NCI-H82 treated with DMSO at 0.1 percent for 48 hours (cell line): ENCODE measurements around the gene SEMA4D.

Experiments used
- DNase-seq: peaks from one replicate; lab custom pipeline; 2025; ENCODE audit not compliant: unreplicated experiment; lab: John Stamatoyannopoulos, UW

Gene SEMA4D, protein sequence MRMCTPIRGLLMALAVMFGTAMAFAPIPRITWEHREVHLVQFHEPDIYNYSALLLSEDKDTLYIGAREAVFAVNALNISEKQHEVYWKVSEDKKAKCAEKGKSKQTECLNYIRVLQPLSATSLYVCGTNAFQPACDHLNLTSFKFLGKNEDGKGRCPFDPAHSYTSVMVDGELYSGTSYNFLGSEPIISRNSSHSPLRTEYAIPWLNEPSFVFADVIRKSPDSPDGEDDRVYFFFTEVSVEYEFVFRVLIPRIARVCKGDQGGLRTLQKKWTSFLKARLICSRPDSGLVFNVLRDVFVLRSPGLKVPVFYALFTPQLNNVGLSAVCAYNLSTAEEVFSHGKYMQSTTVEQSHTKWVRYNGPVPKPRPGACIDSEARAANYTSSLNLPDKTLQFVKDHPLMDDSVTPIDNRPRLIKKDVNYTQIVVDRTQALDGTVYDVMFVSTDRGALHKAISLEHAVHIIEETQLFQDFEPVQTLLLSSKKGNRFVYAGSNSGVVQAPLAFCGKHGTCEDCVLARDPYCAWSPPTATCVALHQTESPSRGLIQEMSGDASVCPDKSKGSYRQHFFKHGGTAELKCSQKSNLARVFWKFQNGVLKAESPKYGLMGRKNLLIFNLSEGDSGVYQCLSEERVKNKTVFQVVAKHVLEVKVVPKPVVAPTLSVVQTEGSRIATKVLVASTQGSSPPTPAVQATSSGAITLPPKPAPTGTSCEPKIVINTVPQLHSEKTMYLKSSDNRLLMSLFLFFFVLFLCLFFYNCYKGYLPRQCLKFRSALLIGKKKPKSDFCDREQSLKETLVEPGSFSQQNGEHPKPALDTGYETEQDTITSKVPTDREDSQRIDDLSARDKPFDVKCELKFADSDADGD

GRCh38 chr9:89497978-89498851 lies at the start of gene SEMA4D:
Gene SEMA4D (minus strand): TSS chr9:89498113. CDS start chr9:89405456, 92,657 bp downstream.
- peak; percentile 65 for DNase-seq

GRCh38 chr9:89547000-89547399 lies 49.1 kb upstream of the SEMA4D start:
- no peak for DNase-seq

DNA sequence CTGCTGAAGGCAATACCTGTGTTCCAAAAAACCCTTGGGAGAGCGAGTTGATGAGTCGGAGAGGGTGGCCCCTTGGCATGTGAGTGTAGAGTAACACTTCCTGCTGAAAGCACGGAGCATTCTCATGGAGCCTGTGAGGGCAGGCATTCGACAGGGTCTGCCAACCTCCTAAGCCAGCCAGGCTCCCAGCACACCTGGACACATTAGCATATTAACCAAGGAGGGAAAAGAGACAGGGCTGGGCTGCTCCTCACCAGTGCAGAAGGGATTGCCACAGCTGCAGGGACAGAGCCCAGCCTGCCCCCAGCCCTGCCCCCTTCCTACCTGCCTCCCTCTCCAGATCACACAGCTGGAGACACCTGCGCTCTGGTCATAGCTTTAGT lies 46.4 kb upstream of the SEMA4D start:
- DNase-seq = no peak

DNA sequence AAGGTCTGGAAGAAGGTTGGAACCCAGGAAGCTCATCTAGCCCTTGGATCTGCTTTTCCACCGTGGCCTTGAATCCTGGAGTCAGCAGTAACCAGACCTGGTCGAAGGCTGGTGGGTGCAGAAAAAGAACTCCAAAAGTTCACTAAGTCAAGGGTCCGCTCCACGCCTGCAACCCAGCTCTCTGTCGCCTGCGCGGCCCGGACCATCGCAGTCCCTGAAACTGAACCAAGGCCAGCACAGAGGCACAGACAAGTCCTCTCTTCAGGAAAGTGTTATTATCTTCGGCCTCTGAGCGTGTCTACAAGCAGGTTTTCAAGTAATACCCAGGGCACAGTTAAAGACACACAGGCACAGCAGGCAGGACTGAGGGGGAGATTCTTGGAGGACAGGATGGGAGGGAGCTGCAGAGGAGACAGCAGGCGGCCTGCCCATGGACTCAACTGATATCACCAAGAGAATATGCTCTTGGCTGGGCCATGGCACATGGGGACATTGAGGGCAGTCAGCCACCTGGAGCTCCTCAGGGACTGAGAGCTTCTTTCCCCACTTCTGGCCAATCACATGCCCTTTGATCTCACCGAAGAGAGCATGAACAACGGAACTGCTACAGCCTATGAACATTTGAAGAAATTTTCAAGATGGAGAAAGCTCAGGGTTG lies 45.8 kb upstream of the SEMA4D start:
- DNase-seq = no peak

DNA sequence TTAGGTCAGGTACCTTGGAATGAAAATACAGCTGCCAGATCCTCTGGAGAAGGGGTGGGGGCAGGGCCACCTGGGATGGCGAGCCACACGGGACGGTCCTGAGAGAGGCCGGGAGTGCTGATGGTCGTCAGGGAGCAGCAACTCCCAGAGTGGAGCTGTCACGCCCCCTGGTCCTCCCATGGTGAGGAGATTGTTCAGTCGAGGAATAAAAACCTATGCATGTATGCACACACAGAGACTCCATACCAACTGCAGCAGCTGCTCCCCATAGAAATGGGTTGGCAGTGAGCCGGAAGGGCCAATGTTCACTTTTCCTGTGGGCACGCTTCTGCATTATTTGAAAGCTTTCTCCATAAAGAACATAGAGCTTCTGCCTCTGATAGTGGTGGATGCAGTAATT lies 45.2 kb upstream of the SEMA4D start:
- no peak for DNase-seq

DNA sequence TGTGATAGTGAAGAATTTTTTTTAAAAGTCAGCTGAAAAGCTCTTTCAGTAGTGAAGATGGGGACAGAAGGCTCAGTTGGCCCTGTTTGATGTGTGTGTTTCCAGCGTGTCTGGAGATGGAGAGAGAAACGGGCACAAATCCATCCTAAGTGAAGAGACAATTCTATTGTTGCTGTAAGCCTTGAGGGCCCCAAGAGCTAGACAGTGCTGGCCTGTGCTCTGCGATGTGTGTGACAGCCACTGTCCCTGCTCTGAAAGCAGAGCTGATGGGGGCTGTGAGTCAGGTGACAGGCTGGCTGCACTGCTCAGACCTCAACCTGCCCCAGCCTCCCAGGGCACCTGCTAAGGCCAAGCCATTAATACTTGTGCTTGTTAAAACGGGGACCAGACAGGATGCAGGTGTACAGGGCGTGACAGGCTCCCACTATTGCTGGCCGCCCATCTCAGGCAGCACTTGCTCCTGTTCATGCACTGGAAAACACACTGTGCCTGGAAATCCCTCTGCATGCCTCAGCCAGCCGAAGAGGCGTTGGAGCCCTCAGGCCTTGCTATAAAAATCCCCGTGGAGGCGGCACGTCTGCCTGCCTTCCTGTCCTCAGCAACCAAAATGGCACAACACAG lies 44.6 kb upstream of the SEMA4D start:
- DNase-seq = no peak

DNA sequence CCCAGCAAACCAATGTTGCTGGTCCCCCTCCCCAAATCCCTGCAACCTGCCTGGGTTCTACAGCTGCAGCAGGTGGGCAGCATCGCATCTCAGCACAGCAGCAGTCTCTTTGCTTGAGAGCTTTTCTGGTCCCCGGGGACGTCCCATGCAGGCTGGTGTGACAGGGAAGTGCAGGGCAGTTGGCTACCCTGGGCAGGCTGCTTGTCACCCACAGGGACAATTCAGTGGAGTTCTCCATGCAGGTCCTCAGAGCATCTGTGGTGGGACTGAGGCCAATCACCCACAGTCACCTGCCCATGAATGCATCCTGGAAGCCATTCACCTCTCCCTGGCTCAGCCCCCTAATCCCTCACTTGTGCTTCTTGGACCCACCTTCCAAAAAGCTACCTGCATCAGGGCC lies 43.9 kb upstream of the SEMA4D start:
- DNase-seq = no peak

GRCh38 chr9:89539374-89539773 lies 41.5 kb upstream of the SEMA4D start:
- DNase-seq = no peak

DNA sequence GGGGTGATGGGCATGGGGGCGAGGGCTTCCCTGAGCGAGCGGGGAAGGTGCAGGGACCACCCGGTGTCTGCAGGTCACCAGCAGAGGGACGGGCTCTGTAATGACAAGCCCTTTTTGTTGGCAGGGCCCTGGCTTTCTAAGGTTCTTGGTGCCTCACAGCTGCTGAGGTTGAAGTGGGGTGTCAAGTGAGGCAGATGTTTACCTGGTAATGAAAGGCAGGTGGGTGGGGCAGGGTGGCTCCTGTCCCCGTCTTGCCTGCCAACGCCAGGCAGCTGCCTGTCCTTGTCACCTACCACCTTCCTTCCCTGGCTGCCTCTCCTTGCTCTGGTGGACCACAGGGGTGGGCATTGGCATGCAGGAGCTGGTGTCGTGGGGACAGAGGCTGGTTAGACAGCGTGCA lies 41.0 kb upstream of the SEMA4D start:
- DNase-seq = no peak

DNA sequence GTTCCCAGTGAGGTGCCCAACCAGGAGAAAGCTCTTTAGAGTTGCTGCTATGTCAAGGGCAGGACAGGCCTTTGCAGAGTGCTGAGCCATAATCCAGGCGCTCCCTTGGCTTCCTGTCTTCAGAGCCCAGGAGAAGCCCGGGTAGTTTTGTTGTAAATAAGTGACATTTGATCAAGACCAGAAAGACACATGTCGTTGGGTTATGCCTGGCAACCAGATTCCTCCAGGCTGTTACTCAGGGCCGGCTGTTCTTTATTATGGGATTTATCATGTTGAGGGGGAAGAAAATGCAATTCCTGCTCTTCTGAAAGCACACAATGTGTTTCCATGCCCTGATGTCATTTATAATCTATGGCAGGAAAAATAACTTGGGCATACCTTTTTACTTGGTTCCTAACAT lies 39.3 kb upstream of the SEMA4D start:
- DNase-seq = no peak

- DNase-seq = no peak
These were observed 38.7 kb upstream of the SEMA4D start for GRCh38 chr9:89536600-89536999.

GRCh38 chr9:89536145-89536574 lies 38.2 kb upstream of the SEMA4D start:
- DNase-seq = no peak

GRCh38 chr9:89535461-89535860 lies 37.5 kb upstream of the SEMA4D start:
- no peak for DNase-seq

DNA sequence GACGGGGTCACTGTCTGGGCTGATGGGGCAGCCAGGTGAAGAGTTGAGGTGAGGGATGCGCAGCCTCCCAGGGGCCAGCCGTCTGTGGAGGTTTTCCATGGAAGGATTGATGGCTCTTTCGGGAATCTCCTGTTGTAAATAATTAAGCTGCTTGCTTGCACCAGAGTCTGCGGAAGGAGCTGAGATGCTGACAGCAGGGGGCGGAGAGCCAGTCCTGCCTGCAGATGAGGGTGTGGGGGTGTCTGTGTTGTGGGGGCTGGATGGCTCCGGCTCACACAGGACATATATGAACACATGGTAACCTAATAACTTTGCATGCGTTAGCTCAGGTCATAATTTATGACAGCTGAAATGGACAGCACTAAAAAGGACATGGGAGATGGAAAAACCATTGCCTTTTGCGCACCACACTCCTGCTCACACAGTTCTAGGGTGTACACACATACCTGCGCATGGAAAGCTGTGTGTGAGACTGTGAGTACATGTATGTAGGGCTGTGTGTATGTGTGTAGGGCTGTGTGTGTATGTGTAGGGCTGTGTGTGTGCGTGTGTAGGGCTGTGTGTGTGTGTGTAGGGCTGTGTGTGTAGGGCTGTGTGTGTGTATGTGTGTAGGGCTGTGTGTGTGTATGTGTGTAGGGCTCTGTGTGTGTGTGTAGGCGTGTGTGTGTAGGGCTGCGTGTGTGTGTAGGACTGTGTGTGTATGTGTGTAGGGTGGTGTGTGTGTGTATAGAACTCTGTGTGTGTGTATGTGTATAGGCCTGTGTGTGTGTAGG lies 36.8 kb upstream of the SEMA4D start:
- DNase-seq = no peak

DNA sequence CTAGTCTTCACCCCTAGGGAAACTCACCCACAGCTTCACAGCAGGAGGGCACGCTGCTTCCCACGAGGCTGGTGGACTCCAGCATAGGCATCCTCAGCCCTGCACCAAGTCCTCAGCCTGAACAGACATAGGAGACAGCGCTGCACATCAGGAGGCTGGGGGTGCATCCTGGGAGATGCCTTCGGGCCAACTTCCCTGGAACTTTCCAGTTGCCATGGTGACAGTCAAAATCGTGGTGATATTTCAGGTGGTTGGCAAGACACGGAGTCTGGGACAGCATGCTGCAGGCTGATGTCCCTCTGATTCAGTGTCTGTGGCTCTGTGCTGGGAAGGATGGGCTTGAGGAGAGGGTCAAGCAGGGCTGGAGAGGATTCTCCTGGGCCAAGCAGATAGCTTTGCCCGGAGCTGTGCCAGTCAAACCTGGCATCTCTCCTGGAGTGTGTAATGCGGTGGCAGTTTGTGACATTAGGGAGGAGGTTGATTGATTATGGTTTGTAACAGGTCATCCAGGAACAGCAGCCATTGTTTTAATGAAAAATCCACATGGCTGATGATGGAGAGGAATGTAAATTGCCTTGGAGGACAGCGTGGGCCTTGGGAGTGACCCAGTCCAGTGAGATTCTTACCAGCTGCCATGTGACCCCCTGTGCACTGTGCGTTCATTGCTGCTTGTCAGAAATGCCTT lies 35.6 kb upstream of the SEMA4D start:
- DNase-seq = no peak

GRCh38 chr9:89532944-89533343 lies 35.0 kb upstream of the SEMA4D start:
- no peak for DNase-seq

DNA sequence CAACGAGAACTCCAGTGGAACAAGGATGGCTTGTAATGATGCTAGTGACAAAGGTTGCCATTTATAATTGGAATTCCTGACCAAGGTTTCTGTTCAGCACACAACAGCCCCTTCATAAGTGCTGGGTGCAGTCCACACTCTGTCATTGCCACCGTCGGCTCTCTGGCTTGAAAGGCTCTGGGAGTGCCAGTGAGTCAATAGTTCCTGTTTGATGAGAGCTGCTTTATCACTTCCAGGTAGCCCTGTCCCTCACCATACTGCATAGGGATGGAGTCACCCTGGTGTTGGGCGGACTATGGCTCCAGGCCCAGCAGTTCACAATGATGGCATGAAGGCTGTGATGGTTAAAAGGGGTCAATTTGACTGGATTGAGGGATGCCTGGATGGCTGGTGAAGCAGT lies 34.6 kb upstream of the SEMA4D start:
- DNase-seq = no peak

DNA sequence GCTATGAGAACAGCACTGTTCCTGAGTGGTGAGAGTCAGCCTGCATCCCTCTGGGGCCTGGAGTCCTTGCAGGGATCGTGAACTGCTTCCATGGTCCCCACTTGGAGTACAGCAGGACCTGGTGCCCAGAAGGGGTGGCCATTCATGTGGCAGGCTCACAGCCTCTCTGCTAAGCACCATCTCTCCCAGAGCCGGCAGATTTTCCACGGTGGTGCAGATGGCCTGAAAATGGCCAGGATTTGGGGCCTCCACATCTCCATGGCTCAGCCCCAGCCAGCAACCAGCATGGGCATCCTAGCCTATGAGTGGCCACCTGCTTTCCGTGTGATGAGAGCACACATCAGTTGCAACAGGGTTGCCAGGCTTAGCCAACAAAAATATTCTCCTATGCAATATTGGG lies 33.9 kb upstream of the SEMA4D start:
- DNase-seq = no peak

DNA sequence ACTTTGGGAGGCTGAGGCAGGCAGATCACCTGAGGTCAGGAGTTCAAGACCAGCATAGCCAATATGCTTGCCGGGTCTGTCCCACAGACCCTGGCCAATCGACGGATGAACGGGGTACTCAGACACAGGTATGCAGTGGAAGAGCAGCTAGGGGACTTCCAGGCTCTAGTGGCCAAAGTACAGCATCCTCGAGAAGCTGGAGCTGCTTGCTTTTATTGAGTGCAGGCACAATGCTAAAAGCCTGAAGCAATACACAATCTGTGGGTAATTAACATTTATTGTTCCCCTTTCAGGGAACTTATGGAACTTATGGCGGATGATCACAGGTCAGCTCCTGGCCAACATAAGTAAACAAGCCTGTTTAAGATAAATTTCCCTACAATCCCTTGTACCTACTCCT lies 32.8 kb upstream of the SEMA4D start:
- no peak for DNase-seq
